NCI-H82 treated with DMSO at 0.1 percent for 48 hours (cell line): ENCODE measurements around the gene MPP4.

Experiments
- DNase-seq: peaks from one replicate; lab custom pipeline; 2025; ENCODE audit not compliant: unreplicated experiment; lab: John Stamatoyannopoulos, UW

The MPP4 gene, protein sequence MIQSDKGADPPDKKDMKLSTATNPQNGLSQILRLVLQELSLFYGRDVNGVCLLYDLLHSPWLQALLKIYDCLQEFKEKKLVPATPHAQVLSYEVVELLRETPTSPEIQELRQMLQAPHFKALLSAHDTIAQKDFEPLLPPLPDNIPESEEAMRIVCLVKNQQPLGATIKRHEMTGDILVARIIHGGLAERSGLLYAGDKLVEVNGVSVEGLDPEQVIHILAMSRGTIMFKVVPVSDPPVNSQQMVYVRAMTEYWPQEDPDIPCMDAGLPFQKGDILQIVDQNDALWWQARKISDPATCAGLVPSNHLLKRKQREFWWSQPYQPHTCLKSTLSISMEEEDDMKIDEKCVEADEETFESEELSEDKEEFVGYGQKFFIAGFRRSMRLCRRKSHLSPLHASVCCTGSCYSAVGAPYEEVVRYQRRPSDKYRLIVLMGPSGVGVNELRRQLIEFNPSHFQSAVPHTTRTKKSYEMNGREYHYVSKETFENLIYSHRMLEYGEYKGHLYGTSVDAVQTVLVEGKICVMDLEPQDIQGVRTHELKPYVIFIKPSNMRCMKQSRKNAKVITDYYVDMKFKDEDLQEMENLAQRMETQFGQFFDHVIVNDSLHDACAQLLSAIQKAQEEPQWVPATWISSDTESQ

DNA sequence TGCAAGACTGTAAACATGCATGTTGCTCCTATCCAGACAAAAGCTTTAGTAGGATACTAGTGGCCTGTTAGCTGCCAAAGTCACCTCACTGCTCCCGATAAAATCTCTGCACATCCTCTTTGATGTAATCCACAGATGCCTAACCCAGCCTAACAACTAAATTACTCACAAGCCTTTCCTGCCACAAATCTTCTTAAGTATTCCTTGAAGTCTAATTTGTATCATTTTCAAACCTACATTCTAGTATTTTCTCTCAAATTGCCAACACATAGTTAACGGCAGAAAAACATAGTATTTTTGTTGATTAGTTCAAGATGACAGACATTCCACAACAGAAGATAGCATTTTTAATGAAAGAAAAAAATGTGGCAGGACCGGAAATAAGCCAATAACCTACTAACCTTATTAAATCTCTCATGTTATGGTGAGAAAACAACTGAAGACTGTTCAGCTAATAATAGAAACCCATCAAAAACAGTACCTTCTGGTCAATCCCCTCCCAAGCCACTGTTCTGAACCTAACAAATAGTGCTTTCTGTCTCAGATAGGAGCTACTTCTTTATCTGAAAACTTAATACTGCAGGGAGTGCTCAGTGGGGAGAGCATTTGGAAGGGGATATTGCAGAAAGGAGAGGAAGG is at the start of gene MPP4:
MPP4 (minus strand) TSS at position 57 of the 639 bp plus-strand sequence. CDS start 4,690 bp downstream, outside the sequence.
- DNase-seq = peak; percentile 90

DNA sequence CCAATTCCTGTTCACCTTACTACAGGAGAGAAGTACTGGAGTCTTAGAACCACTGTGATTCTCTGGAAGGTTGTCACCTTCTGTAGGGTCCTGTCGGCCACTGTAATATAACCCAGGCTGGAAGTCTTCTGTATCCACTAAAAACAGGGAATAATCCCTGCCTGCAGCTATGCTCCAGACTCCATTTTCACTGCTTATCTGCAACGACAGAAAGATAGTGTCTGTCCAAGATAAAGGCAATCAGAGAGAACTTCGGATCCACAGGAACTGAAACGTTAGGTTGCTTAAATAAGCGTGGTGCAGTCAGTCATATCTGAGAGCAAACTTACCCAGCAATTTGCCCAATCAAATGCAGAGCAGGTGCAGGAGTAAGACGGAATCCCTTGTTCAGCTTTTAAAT is 48.1 kb upstream of the MPP4 start:
- DNase-seq = no peak

DNA sequence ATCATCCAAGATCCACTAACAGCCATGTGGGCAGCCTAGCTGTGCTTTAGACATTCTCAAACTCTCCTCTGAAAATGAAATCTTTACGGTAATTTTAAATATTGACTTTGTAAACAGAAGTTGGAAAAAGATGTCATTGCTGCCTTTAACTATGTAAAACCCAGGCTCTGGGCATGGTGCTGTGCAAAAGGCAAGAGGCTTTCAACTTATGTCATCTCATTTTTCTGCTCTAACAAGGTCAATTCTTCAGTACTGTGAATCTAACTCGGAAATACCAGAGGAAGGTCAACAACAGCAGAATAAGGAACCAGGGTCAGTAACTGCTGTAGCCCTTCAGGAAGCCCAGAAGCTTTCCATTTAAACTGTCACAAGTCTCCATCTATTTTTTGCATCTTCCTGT is 37.0 kb upstream of the MPP4 start:
- DNase-seq = no peak

DNA sequence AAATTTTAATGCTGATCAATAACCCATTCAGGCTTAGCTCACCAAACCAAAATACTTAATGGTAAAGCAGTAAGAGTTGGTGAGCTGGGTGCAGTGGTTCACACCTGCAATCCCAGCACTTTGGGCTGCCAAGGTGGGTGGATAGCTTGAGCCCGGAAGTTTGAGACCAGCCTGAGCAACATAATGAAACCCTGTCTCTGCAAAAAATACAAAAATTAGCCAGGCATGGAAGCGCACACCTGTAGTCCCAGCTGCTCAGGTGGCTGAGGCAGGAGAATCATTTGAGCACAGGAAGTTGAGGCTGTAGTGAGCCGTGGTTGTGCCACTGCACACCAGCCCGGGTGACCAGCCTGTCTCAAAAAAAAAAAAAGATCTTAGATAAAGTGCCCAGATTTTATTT is 35.7 kb upstream of the MPP4 start:
- DNase-seq = no peak

DNA sequence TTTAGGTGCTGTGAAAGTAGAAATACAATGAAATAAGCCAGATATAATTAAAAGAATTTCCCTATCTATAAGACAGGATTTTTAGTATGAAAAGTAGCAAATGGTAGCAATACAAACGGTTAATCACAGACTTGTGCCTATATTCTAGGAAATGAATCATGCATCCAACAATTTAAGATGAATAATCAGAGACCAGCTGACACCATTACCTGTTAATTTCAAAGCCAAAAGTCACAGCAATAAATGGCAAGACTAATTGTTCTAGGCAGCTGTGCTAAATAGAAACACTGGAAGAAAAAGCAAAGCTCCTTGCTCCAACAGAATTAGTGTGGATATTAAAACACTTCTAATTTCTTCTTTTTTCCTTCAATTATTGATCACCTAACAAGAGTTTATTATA is 35.1 kb upstream of the MPP4 start:
- no peak for DNase-seq

DNA sequence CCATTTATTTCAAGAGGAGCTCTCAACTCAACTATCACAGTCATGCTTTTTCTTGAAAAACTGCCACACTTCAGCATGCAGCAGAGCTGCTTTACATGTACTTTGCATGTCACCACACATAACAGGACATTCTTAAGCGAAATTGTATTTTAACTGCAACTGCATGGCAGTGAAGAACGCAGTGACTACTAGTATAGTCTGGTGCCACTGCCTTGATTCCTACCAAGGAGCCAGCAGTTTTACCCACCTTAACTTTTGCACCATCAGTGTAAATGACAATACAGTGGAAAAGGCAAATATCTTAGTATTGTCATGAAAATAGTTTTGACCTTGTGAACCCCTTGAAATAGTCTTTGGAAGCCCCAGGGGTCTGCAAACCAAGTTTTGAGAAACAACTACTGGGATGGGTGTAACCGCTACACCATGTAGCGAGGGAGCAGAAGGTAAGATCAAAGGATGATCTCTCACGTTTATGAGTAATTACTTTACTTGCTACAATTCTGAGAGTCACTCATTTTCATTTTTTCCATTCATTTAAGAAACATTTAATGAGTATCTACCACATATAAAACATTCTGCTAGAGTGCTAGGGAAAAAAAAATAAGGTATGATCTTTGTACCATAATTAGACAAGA is 32.3 kb upstream of the MPP4 start:
- no peak for DNase-seq

DNA sequence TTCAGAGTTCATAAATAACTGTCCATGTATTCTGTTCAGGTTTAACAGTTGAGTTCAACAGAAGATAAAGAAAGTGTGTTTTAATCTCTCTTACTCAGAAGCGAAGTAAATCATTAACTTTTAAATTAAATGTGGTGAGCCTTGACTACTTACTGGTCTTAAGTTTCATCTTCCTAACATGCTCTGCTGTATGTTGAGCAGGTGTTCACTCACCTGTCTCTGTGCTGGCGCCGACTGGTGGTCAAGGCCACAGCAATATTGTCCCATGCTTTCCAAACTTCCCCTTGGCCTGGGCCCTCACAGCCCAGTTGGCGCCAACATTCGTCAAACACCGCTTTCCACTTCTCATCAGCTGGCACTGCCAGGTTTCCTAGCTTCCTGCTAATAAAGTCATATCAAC is 17.0 kb upstream of the MPP4 start:
- no peak for DNase-seq

DNA sequence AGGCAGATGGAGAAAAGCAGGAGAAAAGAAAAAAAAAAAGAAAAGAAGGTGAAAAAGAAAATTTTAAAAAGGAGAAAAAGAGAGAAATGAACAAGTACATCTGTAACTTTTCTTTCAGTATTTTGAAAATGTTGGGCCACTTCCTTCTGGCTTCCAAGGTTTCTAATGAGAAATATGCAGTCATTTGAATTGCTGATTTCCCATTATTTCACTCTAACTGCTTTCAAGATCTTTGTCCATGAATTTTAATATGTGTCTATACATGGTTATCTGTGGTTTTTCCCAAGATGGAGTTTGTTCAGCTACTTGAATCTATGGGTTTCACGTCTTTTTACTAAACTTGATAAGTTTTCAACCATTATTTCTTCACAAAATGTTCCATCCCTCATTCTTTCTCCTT is 14.3 kb upstream of the MPP4 start:
- no peak for DNase-seq

DNA sequence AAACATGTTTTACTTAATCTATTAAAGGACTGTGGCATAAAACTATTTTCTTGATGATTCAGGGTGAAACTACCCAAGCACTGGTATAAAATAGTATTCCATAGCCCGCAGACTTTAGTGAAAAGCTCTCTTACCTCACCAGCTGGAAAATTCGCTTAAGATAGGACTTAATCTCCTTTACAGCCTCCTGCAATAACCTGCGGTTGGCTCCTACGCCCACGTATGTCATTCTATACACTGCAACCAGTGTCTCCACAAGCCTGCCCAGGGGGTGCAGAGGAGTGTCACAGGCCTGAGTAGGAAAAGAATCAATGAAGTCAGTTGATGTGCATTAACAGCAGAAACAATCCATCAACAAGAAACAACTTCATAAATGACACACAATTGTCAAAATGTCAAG is 11.3 kb upstream of the MPP4 start:
- peak; percentile 79 for DNase-seq

DNA sequence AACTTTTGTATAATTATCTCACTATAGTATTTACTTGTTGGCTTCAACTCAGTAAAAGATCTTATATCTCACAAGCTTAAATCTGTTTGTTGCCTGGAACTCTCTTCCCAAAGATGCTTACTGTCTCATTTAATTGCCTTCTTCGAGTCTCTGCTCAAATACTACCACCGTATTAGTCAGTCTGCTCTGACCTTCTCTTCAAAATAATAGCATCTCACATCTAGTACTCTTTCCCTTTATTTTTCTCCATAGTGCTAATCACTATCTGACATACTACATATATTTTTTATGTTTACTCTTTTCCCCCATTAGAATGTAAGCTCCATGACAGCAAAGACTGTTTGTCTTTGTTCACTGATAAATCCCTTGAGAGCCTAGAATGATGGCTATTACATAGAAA is 10.6 kb upstream of the MPP4 start:
- peak; percentile 22 for DNase-seq

DNA sequence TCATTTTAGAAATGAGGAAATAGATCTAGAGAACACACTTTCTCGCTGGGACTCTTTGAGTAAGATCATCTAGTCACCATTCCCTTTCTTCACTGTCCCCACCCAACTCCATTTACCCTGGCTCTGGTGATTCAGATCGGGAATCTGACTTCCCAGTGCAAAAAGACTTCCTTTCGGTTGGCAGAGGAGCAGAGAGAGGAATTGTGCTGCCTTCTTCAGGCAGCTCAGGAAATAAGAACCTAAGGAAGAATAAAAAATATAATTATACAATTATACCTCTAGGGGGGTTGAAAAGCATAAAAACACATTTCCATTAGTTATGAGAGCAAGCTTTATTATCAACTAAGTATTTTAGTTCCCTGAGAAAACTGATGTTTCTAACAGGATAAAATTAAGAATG is 9.3 kb upstream of the MPP4 start:
- no peak for DNase-seq

DNA sequence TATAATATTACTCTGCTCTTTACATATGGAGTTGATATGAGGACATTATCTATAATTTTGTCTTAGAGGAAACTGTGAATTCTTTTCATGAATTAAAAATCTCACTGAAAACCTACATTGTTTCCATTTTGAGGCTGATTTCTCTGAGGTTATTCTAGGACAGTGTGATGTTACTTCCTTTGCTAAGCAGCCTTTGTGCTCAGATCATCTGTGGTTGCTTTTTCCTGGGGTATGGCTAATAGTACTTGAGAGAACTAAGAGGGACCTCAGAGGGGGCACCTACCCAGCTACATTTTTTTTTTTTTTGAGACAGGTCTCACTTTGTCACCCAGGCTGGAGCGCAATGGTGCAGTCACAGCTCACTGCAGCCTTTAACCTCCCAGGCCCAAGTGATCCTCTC is 8.7 kb upstream of the MPP4 start:
- DNase-seq = no peak

DNA sequence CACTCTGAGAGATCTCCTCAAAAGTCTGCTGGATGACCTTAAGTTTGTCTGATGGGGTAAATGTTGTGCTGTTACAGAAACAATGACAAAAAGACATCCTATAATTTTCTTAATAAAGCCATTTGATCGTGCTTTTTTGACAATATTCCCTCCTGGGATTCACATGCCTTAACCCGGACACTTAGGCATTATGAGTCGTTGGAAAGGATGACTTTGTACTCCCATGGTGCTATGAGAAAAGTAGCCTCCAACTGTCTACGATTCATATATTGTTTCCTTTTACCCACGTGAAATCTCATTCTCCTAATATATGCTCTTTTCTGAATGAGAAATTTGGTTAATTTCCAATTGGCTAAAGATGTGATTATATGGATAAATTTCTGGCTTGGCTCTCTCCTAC is 6.1 kb upstream of the MPP4 start:
- DNase-seq = no peak

DNA sequence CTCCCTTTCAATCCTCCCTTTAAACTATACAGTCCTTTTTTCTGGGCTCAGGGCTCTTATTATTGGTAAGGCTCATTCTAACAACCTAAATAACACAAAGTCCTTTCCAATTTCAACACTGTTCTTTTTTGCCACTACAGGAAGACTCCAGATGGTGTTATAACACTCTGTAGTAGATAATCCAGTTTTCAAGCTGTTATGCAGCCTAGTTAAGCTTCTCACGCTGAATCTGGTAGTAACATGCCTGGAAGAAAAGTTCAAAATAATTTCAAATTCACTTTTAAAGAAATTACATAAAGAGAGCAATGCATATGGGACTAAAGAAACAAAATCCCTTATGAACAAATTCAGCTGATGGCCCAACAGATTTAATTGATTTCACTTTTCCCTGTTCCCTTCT is 3.2 kb upstream of the MPP4 start:
- DNase-seq = peak; percentile 88

DNA sequence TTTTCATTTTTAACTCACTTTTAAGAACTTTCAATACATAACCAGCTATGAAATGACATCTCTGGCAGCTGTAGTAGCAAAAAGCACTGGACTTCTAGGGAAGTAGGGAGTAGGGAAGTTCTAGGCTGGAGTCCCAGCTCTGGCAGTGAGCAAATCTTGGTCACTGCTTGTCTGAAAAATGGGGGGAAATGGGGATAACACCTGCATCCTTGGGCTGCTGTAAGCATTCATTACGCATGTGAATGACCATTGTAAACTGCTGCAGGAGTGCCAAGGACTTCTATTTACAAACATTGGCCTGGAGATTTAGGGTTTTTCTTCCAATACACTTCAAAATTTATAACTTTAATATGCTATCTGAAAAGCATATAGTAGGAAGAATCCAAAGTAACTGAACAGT is 972 bp upstream of the MPP4 start:
- no peak for DNase-seq

DNA sequence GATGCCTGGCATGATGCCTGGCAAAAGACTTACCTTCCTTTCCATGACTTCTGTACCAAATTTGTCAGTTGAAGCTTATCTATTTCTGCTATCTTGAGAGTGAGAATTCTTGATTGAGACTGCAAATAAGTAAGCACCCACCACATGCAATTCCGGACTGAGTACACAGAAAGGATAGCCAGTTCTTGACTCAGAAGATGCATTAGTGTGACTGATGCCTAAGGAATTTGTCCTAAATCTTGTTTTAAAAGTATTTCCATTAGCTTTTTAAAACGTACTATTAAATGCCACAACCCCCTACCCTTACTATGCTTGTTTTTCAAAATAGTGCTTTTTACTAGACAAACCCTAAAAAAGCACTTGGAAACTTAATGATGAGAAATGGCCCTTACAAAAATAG is 545 bp downstream of the MPP4 start:
- no peak for DNase-seq

DNA sequence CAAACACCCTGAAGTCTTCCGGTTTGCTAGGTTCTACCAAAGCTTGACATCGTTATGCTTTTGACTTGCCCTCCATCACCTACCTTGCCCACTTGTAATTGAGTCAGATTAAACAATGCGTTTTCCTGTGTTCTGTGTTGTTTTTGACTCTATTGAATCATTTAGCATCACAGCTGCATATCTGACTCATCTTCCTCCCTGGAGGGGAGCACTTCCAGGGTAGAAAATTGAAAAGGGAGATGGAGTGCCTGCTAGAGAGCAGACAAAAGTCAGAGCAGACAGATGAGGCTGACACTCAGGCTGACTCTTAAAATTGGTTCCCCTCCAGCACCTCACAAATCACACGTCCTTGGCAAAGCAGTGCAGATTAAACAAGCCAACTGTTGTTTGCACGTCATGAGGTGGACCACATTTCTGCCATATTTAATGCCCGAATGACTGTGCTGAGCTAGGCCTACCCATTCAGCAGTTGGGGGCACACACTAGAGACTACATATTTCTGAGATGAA is 2.2 kb downstream of the MPP4 start:
- DNase-seq = no peak

DNA sequence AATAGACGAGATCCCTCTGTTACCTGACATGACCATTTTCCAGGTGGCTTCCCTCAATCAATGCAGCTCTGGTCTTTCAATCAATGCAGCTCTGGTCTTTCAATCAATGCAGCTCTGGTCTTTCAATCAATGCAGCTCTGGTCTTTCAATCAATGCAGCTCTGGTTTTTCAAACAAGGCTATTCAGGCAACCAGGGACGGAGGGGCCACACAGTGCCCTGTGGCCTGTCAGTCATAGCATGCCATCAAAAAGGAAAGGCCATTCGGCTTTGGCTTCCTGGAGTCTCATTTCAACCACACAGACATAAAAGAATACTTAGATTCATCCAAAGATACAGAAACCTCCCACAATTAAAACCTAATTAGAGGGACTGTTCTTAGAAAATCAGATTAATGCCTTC is 13.3 kb downstream of the MPP4 start:
- no peak for DNase-seq

DNA sequence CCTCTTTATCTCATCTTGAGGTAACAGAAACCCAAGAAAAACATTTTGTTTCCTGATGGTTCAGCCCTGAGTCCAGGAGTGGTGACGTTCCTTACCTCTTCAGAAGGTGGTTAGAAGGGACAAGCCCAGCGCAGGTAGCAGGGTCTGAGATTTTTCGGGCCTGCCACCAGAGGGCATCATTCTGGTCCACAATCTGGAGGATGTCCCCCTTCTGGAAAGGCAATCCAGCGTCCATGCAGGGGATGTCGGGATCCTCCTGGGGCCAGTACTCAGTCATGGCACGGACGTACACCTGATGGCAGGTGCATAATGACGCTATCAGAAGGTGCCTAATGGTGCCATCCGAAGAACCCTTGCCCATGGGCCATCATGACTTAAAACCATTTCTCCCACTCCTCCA is 17.7 kb downstream of the MPP4 start:
- DNase-seq = no peak

DNA sequence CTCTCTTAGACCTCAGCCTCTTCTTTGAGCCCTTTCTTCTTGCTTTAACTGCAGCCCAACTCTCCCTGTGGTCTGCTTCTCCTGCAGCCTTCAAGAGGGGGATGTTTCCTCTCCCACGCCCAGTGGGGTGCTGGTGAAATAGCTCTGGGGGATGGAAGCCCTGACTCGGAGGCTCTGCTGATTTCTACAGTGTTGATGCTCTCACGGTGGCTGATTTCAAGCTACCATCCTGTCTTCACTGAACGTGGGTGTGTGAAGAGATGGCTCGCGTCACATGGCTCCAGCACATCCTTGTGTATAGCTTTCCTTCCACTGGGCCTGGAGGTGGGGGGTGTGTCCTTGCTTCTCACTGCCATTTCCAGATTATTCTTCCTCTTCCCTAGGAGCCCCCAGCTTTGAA is 20.0 kb downstream of the MPP4 start:
- no peak for DNase-seq

DNA sequence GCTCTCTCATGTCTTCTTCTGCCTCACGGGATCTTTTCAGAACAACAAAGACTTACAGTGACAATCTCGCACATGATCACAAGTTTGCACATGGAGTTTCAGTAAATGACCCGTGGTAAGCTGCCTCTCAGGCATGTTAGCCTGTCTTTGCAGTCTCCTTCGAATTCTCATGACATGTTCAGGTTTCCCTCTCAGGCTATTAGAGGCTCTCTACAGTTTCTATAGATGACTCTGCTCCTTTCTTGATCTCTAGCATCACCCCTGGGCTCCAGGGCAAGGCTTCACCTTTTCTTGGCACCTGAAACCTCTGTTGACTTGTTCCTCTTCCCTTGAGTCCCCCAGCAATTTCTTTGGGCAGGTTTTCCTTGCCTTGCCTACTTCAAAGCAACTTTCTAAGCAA is 23.0 kb downstream of the MPP4 start:
- no peak for DNase-seq

DNA sequence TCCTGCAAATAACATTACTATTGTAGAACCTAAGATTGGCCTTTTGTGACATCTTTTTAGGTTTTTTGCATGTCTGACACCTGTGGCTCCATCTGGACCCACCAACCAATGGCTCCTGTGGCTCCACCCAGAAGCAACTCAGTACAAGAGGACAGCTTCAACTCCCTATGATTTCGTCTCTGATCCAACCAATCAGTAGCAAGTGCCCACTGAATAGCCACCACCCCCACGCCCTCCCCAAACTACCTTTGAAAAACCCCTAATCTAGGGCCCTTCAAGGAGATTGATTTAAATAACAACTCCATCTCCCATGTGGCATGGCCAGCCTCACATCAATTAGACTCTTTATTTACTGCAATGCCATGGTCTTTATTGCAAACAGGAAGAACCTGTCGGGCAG is 23.6 kb downstream of the MPP4 start:
- no peak for DNase-seq
